GM23338 (cell line): Measurements from ENCODE around the gene ROCK1. TPM values are rescaled to one million over a fixed set of nuclear protein-coding genes. Genes with fewer than 3 reads are reported as not detected.

ENCODE experiments used
- ATAC-seq: fragments of 200-7000 bp; cut with Tn5 transposase; 3 replicates; pipeline ENCODE4 v1.9.1; 2020
- DNase-seq: peaks from one replicate; pipeline ENCODE4 v3.0.0-alpha.2; 2015; ENCODE audit warnings: low spot score
- H2AFZ ChIP-seq: fragments of 200-600 bp; sonication (generic); 2 replicates; pipeline ENCODE4 v1.8.0; 2016; ENCODE audit warnings: antibody characterized with exemption, mild to moderate bottlenecking, moderate library complexity
- H3F3A ChIP-seq: fragments of 200-600 bp; sonication (generic); replicated peaks from 2 replicates; pipeline ENCODE4 v1.8.0; 2017; ENCODE audit warnings: antibody characterized with exemption, mixed run types, low read depth
- H3K27ac ChIP-seq: fragments of 200-600 bp; sonication (generic); 2 replicates; pipeline ENCODE4 v1.6.1; 2016; ENCODE audit warnings: low read depth
- H3K27me3 ChIP-seq: fragments of 200-600 bp; sonication (generic); 2 replicates; pipeline ENCODE4 v1.8.0; 2016; ENCODE audit warnings: mild to moderate bottlenecking, mixed run types, moderate library complexity; ENCODE audit not compliant: insufficient read depth
- H3K36me3 ChIP-seq: fragments of 200-600 bp; sonication (generic); 2 replicates; pipeline ENCODE4 v1.8.0; 2016; ENCODE audit warnings: mild to moderate bottlenecking; ENCODE audit not compliant: insufficient read depth
- H3K4me1 ChIP-seq: fragments of 200-600 bp; sonication (generic); 2 replicates; pipeline ENCODE4 v1.8.0; 2016; ENCODE audit warnings: mild to moderate bottlenecking, moderate library complexity; ENCODE audit not compliant: insufficient read depth
- H3K4me2 ChIP-seq: fragments of 200-600 bp; sonication (generic); 2 replicates; pipeline ENCODE4 v1.7.1; 2017; ENCODE audit warnings: mixed run types
- H3K4me3 ChIP-seq: fragments of 200-600 bp; sonication (generic); 2 replicates; pipeline ENCODE4 v1.6.1; 2016; ENCODE audit warnings: mixed run types
- H3K79me2 ChIP-seq: fragments of 200-600 bp; sonication (generic); replicated peaks from 2 replicates; pipeline ENCODE4 v1.8.0; 2017; ENCODE audit warnings: mild to moderate bottlenecking; ENCODE audit not compliant: insufficient read depth
- H3K9me2 ChIP-seq: fragments of 200-600 bp; sonication (generic); 2 replicates; pipeline ENCODE4 v1.8.0; 2017; ENCODE audit not compliant: insufficient read depth
- H4K20me1 ChIP-seq: fragments of 200-600 bp; sonication (generic); replicated peaks from 2 replicates; pipeline ENCODE4 v1.8.0; 2017; ENCODE audit warnings: mild to moderate bottlenecking; ENCODE audit not compliant: insufficient read depth
- H3K27ac Mint-ChIP-seq: 2 replicates; pipeline ENCODE4 v1.8.0; 2020; ENCODE audit warnings: inconsistent platforms, mild to moderate bottlenecking, moderate library complexity, mixed read lengths
- H3K27me3 Mint-ChIP-seq: 3 replicates; pipeline ENCODE4 v1.8.0; 2022; ENCODE audit warnings: low read depth, mild to moderate bottlenecking, moderate library complexity, mixed read lengths, inconsistent platforms; ENCODE audit not compliant: insufficient read depth, poor library complexity
- H3K36me3 Mint-ChIP-seq: 3 replicates; pipeline ENCODE4 v1.8.0; 2021; ENCODE audit warnings: low read depth, mild to moderate bottlenecking, inconsistent platforms, moderate library complexity, mixed read lengths
- H3K4me1 Mint-ChIP-seq: 3 replicates; pipeline ENCODE4 v1.8.0; 2020; ENCODE audit warnings: mild to moderate bottlenecking, inconsistent platforms, mixed read lengths
- H3K4me3 Mint-ChIP-seq: 3 replicates; pipeline ENCODE4 v1.8.0; 2021; ENCODE audit warnings: moderate library complexity, mild to moderate bottlenecking, inconsistent platforms, mixed read lengths
- H3K9me3 Mint-ChIP-seq: 3 replicates; pipeline ENCODE4 v1.8.0; 2020; ENCODE audit warnings: moderate library complexity, mild to moderate bottlenecking, inconsistent platforms, mixed read lengths
- CREB1 ChIP-seq: fragments of 250-450 bp; sonication (Bioruptor Pico); IDR thresholded peaks from 2 replicates; pipeline ENCODE4 v1.5.0; 2020; ENCODE audit warnings: low read depth, mild to moderate bottlenecking, moderate library complexity
- CTCF ChIP-seq, 2 experiments: fragments of 200-600 bp in 1 of 2; sonication (generic) in 1 of 2; conservative IDR thresholded peaks; 2 replicates each; pipeline versions ENCODE4 v1.5.1 to v1.6.1; 2016 to 2017; ENCODE audit warnings: antibody characterized with exemption in 2 of 2, low read depth in 2 of 2, mild to moderate bottlenecking in 2 of 2, moderate library complexity in 1 of 2
- ETS1 ChIP-seq: IDR thresholded peaks from 2 replicates; pipeline ENCODE4 v1.6.1; 2016; ENCODE audit warnings: antibody characterized with exemption
- EZH2 ChIP-seq: fragments of 200-600 bp; sonication (generic); IDR thresholded peaks from one replicate; pipeline ENCODE4 v1.8.0; 2017; ENCODE audit warnings: antibody characterized with exemption, mild to moderate bottlenecking, low read depth; ENCODE audit not compliant: unreplicated experiment
- EZH2phosphoT487 ChIP-seq: fragments of 200-600 bp; sonication (generic); IDR thresholded peaks from one replicate; pipeline ENCODE4 v1.8.1; 2018; ENCODE audit warnings: antibody characterized with exemption; ENCODE audit not compliant: unreplicated experiment
- JUNB ChIP-seq: IDR thresholded peaks from one replicate; pipeline ENCODE4 v1.6.1; 2016; ENCODE audit warnings: antibody characterized with exemption; ENCODE audit not compliant: unreplicated experiment
- NANOG ChIP-seq: IDR thresholded peaks from 2 replicates; pipeline ENCODE4 v1.6.1; 2016; ENCODE audit warnings: antibody characterized with exemption, borderline replicate concordance
- POLR2AphosphoS5 ChIP-seq: IDR thresholded peaks from 2 replicates; pipeline ENCODE4 v1.6.1; 2016; ENCODE audit warnings: antibody characterized with exemption, low read depth
- REST ChIP-seq: IDR thresholded peaks from one replicate; pipeline ENCODE4 v1.6.1; 2018; ENCODE audit warnings: antibody characterized with exemption; ENCODE audit not compliant: unreplicated experiment
- STAT1 ChIP-seq: IDR thresholded peaks from one replicate; pipeline ENCODE4 v1.6.1; 2016; ENCODE audit warnings: antibody characterized with exemption; ENCODE audit not compliant: unreplicated experiment
- ZNF114 ChIP-seq: fragments of 250-450 bp; sonication (Bioruptor Pico); IDR thresholded peaks from 2 replicates; pipeline ENCODE4 v1.5.0; 2020; ENCODE audit warnings: mild to moderate bottlenecking, moderate library complexity
- ZNF331 ChIP-seq: fragments of 250-450 bp; sonication (Bioruptor Pico); IDR thresholded peaks from 2 replicates; pipeline ENCODE4 v1.5.0; 2020; ENCODE audit warnings: low read depth, mild to moderate bottlenecking, moderate library complexity
- ZNF462 ChIP-seq: fragments of 250-450 bp; sonication (Bioruptor Pico); IDR thresholded peaks from 2 replicates; pipeline ENCODE4 v1.5.0; 2020; ENCODE audit warnings: mild to moderate bottlenecking, moderate library complexity
- polyA plus RNA-seq: library from polyadenylated mRNA; unstranded; fragments of >200 nt; fragmentation: Nextera tagmentation; extraction: Ambion mirVana; gene quantifications from 2 replicates; pipeline ENCODE4 v1.2.1, GENCODE V29; 2016
- total RNA-seq: library from RNA; depleted of rRNA; stranded (reverse); fragments of >200 nt; shearing (Covaris generic); gene quantifications from 2 replicates; pipeline ENCODE4 v1.2.3, GENCODE V29; 2014

Gene ROCK1
- total and polyA plus RNA-seq, 2 experiments from 2014 or later, result 37.2 to 42.8 TPM

DNA sequence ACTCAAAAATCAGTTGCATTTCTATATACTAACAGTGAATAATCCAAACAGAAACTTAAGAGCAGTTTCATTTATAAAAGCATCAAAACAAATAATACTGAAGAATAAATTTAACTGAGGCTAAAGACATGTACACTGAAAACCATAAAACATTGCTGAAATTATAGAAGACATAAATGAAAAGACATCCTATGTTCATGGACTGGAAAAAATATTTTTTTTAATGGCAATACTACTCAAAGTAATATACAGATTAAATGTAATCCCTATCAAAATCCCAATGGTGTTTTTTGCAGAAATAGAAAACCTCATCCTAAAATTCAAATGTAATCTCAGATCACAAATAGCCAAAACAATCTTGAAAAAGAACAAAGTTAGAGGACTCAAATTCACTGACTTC, 28.6 kb downstream of the ROCK1 start:
- Mint-ChIP-seq H3K27ac (no peak overlapping the region), H3K4me1 (peaks cover 5% of the 10 kb centered on the region; the same call in 2 of the 3 replicates), H3K27me3 (peaks cover 1% of the 10 kb centered on the region), H3K4me3 (no peak overlapping the region), H3K36me3 (peaks cover 21% of the 10 kb centered on the region; the same call in 2 of the 3 replicates), H3K9me3 (peaks cover 9% of the 10 kb centered on the region; the same call in 2 of the 3 replicates)
- no peak overlapping the region for H3K4me2 ChIP-seq
- no peak for DNase-seq
- H3F3A ChIP-seq, result no peaks in the 10 kb centered on the region
- H3K27ac ChIP-seq, result no peak overlapping the region
- no peak for ATAC-seq
- H3K79me2 ChIP-seq, result peaks cover 99% of the 10 kb centered on the region
- no peak overlapping the region for H2AFZ ChIP-seq
- H4K20me1 ChIP-seq, result peaks cover 7% of the 10 kb centered on the region; the same call in 1 of the 2 replicates
- no peak overlapping the region for H3K4me3 ChIP-seq
- TF ChIP-seq EZH2 (no peak), CTCF (conservative IDR thresholded peaks at IDR 0.05; ENCODE audit: low read depth in 2 of 2) (no peak), POLR2AphosphoS5 (no peak), ZNF462 (CRISPR knock-in tag) (no peak), JUNB (no peak), ZNF114 (CRISPR knock-in tag) (no peak), REST (no peak), ETS1 (no peak), NANOG (no peak), STAT1 (no peak), ZNF331 (no peak), CREB1 (no peak), EZH2phosphoT487 (no peak)
- no peaks in the 10 kb centered on the region for H3K9me2 ChIP-seq
- no peaks in the 10 kb centered on the region for H3K4me1 ChIP-seq
- no peaks in the 10 kb centered on the region for H3K27me3 ChIP-seq
- no peaks in the 10 kb centered on the region for H3K36me3 ChIP-seq
